GM23338 (cell line): ENCODE measurements around the gene PLOD2. TPM values are rescaled to one million over a fixed set of nuclear protein-coding genes. Genes with fewer than 3 reads are reported as not detected.

Source experiments
- ATAC-seq: fragments of 200-7000 bp; cut with Tn5 transposase; 3 replicates; pipeline ENCODE4 v1.9.1; 2020
- DNase-seq: peaks from one replicate; pipeline ENCODE4 v3.0.0-alpha.2; 2015; ENCODE audit warnings: low spot score
- H2AFZ ChIP-seq: fragments of 200-600 bp; sonication (generic); 2 replicates; pipeline ENCODE4 v1.8.0; 2016; ENCODE audit warnings: antibody characterized with exemption, mild to moderate bottlenecking, moderate library complexity
- H3F3A ChIP-seq: fragments of 200-600 bp; sonication (generic); replicated peaks from 2 replicates; pipeline ENCODE4 v1.8.0; 2017; ENCODE audit warnings: antibody characterized with exemption, mixed run types, low read depth
- H3K27ac ChIP-seq: fragments of 200-600 bp; sonication (generic); 2 replicates; pipeline ENCODE4 v1.6.1; 2016; ENCODE audit warnings: low read depth
- H3K27me3 ChIP-seq: fragments of 200-600 bp; sonication (generic); 2 replicates; pipeline ENCODE4 v1.8.0; 2016; ENCODE audit warnings: mild to moderate bottlenecking, mixed run types, moderate library complexity; ENCODE audit not compliant: insufficient read depth
- H3K36me3 ChIP-seq: fragments of 200-600 bp; sonication (generic); 2 replicates; pipeline ENCODE4 v1.8.0; 2016; ENCODE audit warnings: mild to moderate bottlenecking; ENCODE audit not compliant: insufficient read depth
- H3K4me1 ChIP-seq: fragments of 200-600 bp; sonication (generic); 2 replicates; pipeline ENCODE4 v1.8.0; 2016; ENCODE audit warnings: mild to moderate bottlenecking, moderate library complexity; ENCODE audit not compliant: insufficient read depth
- H3K4me2 ChIP-seq: fragments of 200-600 bp; sonication (generic); 2 replicates; pipeline ENCODE4 v1.7.1; 2017; ENCODE audit warnings: mixed run types
- H3K4me3 ChIP-seq: fragments of 200-600 bp; sonication (generic); 2 replicates; pipeline ENCODE4 v1.6.1; 2016; ENCODE audit warnings: mixed run types
- H3K79me2 ChIP-seq: fragments of 200-600 bp; sonication (generic); replicated peaks from 2 replicates; pipeline ENCODE4 v1.8.0; 2017; ENCODE audit warnings: mild to moderate bottlenecking; ENCODE audit not compliant: insufficient read depth
- H3K9me2 ChIP-seq: fragments of 200-600 bp; sonication (generic); 2 replicates; pipeline ENCODE4 v1.8.0; 2017; ENCODE audit not compliant: insufficient read depth
- H4K20me1 ChIP-seq: fragments of 200-600 bp; sonication (generic); replicated peaks from 2 replicates; pipeline ENCODE4 v1.8.0; 2017; ENCODE audit warnings: mild to moderate bottlenecking; ENCODE audit not compliant: insufficient read depth
- H3K27ac Mint-ChIP-seq: 2 replicates; pipeline ENCODE4 v1.8.0; 2020; ENCODE audit warnings: inconsistent platforms, mild to moderate bottlenecking, moderate library complexity, mixed read lengths
- H3K27me3 Mint-ChIP-seq: 3 replicates; pipeline ENCODE4 v1.8.0; 2022; ENCODE audit warnings: low read depth, mild to moderate bottlenecking, moderate library complexity, mixed read lengths, inconsistent platforms; ENCODE audit not compliant: insufficient read depth, poor library complexity
- H3K36me3 Mint-ChIP-seq: 3 replicates; pipeline ENCODE4 v1.8.0; 2021; ENCODE audit warnings: low read depth, mild to moderate bottlenecking, inconsistent platforms, moderate library complexity, mixed read lengths
- H3K4me1 Mint-ChIP-seq: 3 replicates; pipeline ENCODE4 v1.8.0; 2020; ENCODE audit warnings: mild to moderate bottlenecking, inconsistent platforms, mixed read lengths
- H3K4me3 Mint-ChIP-seq: 3 replicates; pipeline ENCODE4 v1.8.0; 2021; ENCODE audit warnings: moderate library complexity, mild to moderate bottlenecking, inconsistent platforms, mixed read lengths
- H3K9me3 Mint-ChIP-seq: 3 replicates; pipeline ENCODE4 v1.8.0; 2020; ENCODE audit warnings: moderate library complexity, mild to moderate bottlenecking, inconsistent platforms, mixed read lengths
- CREB1 ChIP-seq: fragments of 250-450 bp; sonication (Bioruptor Pico); IDR thresholded peaks from 2 replicates; pipeline ENCODE4 v1.5.0; 2020; ENCODE audit warnings: low read depth, mild to moderate bottlenecking, moderate library complexity
- EZH2 ChIP-seq: fragments of 200-600 bp; sonication (generic); IDR thresholded peaks from one replicate; pipeline ENCODE4 v1.8.0; 2017; ENCODE audit warnings: antibody characterized with exemption, mild to moderate bottlenecking, low read depth; ENCODE audit not compliant: unreplicated experiment
- EZH2phosphoT487 ChIP-seq: fragments of 200-600 bp; sonication (generic); IDR thresholded peaks from one replicate; pipeline ENCODE4 v1.8.1; 2018; ENCODE audit warnings: antibody characterized with exemption; ENCODE audit not compliant: unreplicated experiment
- JUNB ChIP-seq: IDR thresholded peaks from one replicate; pipeline ENCODE4 v1.6.1; 2016; ENCODE audit warnings: antibody characterized with exemption; ENCODE audit not compliant: unreplicated experiment
- NANOG ChIP-seq: IDR thresholded peaks from 2 replicates; pipeline ENCODE4 v1.6.1; 2016; ENCODE audit warnings: antibody characterized with exemption, borderline replicate concordance
- POLR2AphosphoS5 ChIP-seq: IDR thresholded peaks from 2 replicates; pipeline ENCODE4 v1.6.1; 2016; ENCODE audit warnings: antibody characterized with exemption, low read depth
- STAT1 ChIP-seq: IDR thresholded peaks from one replicate; pipeline ENCODE4 v1.6.1; 2016; ENCODE audit warnings: antibody characterized with exemption; ENCODE audit not compliant: unreplicated experiment
- ZNF114 ChIP-seq: fragments of 250-450 bp; sonication (Bioruptor Pico); IDR thresholded peaks from 2 replicates; pipeline ENCODE4 v1.5.0; 2020; ENCODE audit warnings: mild to moderate bottlenecking, moderate library complexity
- ZNF331 ChIP-seq: fragments of 250-450 bp; sonication (Bioruptor Pico); IDR thresholded peaks from 2 replicates; pipeline ENCODE4 v1.5.0; 2020; ENCODE audit warnings: low read depth, mild to moderate bottlenecking, moderate library complexity
- polyA plus RNA-seq: library from polyadenylated mRNA; unstranded; fragments of >200 nt; fragmentation: Nextera tagmentation; extraction: Ambion mirVana; gene quantifications from 2 replicates; pipeline ENCODE4 v1.2.1, GENCODE V29; 2016
- total RNA-seq: library from RNA; depleted of rRNA; stranded (reverse); fragments of >200 nt; shearing (Covaris generic); gene quantifications from 2 replicates; pipeline ENCODE4 v1.2.3, GENCODE V29; 2014
- TF ChIP-seq, protein P1 (sequence below): fragments of 250-450 bp; sonication (Bioruptor Pico); IDR thresholded peaks from 2 replicates; pipeline ENCODE4 v1.5.0; 2020; ENCODE audit warnings: mild to moderate bottlenecking, moderate library complexity
- TF ChIP-seq, protein P2 (sequence below), 2 experiments: fragments of 200-600 bp in 1 of 2; sonication (generic) in 1 of 2; conservative IDR thresholded peaks; 2 replicates each; pipeline versions ENCODE4 v1.5.1 to v1.6.1; 2016 to 2017; ENCODE audit warnings: antibody characterized with exemption in 2 of 2, low read depth in 2 of 2, mild to moderate bottlenecking in 2 of 2, moderate library complexity in 1 of 2
- TF ChIP-seq, protein P3 (sequence below): IDR thresholded peaks from 2 replicates; pipeline ENCODE4 v1.6.1; 2016; ENCODE audit warnings: antibody characterized with exemption
- TF ChIP-seq, protein P4 (sequence below): IDR thresholded peaks from one replicate; pipeline ENCODE4 v1.6.1; 2018; ENCODE audit warnings: antibody characterized with exemption; ENCODE audit not compliant: unreplicated experiment

PLOD2 gene
- total and polyA plus RNA-seq, 2 experiments from 2014 or later: 26.7 to 30.5 TPM

DNA sequence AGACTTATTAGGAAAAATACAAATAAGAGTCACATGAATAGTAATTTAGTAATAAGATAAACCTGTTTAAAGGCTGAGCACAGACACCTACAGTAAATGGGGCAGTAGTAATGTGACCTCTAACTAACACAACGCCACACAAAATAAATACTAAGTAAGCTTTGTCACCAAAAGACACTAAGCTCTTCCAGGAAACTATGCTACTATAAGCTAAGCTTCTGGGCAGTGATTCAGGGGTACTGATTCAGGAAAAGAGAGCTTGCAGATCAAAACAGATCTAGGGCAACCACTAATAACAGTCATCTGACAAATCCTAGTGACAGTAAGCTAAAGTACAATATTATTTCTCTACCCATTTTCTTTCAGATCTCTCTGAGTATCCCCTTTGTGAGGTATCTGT lies 68.8 kb downstream of the PLOD2 start:
- Histone ChIP-seq H3K9me2 (no peaks in the 10 kb centered on the region), H3K27me3 (no peaks in the 10 kb centered on the region), H3K79me2 (no peaks in the 10 kb centered on the region), H3F3A (no peaks in the 10 kb centered on the region), H2AFZ (no peak overlapping the region), H3K4me1 (no peaks in the 10 kb centered on the region), H3K27ac (no peak overlapping the region), H3K36me3 (no peaks in the 10 kb centered on the region), H4K20me1 (no peaks in the 10 kb centered on the region), H3K4me3 (no peak overlapping the region), H3K4me2 (no peak overlapping the region)
- TF ChIP-seq ZNF114 (CRISPR knock-in tag) (no peak), ZNF331 (CRISPR knock-in tag) (no peak), POLR2AphosphoS5 (no peak), NANOG (no peak), CREB1 (no peak), EZH2 (no peak), JUNB (no peak), STAT1 (no peak), EZH2phosphoT487 (no peak)
- TF ChIP-seq, protein P1, sequence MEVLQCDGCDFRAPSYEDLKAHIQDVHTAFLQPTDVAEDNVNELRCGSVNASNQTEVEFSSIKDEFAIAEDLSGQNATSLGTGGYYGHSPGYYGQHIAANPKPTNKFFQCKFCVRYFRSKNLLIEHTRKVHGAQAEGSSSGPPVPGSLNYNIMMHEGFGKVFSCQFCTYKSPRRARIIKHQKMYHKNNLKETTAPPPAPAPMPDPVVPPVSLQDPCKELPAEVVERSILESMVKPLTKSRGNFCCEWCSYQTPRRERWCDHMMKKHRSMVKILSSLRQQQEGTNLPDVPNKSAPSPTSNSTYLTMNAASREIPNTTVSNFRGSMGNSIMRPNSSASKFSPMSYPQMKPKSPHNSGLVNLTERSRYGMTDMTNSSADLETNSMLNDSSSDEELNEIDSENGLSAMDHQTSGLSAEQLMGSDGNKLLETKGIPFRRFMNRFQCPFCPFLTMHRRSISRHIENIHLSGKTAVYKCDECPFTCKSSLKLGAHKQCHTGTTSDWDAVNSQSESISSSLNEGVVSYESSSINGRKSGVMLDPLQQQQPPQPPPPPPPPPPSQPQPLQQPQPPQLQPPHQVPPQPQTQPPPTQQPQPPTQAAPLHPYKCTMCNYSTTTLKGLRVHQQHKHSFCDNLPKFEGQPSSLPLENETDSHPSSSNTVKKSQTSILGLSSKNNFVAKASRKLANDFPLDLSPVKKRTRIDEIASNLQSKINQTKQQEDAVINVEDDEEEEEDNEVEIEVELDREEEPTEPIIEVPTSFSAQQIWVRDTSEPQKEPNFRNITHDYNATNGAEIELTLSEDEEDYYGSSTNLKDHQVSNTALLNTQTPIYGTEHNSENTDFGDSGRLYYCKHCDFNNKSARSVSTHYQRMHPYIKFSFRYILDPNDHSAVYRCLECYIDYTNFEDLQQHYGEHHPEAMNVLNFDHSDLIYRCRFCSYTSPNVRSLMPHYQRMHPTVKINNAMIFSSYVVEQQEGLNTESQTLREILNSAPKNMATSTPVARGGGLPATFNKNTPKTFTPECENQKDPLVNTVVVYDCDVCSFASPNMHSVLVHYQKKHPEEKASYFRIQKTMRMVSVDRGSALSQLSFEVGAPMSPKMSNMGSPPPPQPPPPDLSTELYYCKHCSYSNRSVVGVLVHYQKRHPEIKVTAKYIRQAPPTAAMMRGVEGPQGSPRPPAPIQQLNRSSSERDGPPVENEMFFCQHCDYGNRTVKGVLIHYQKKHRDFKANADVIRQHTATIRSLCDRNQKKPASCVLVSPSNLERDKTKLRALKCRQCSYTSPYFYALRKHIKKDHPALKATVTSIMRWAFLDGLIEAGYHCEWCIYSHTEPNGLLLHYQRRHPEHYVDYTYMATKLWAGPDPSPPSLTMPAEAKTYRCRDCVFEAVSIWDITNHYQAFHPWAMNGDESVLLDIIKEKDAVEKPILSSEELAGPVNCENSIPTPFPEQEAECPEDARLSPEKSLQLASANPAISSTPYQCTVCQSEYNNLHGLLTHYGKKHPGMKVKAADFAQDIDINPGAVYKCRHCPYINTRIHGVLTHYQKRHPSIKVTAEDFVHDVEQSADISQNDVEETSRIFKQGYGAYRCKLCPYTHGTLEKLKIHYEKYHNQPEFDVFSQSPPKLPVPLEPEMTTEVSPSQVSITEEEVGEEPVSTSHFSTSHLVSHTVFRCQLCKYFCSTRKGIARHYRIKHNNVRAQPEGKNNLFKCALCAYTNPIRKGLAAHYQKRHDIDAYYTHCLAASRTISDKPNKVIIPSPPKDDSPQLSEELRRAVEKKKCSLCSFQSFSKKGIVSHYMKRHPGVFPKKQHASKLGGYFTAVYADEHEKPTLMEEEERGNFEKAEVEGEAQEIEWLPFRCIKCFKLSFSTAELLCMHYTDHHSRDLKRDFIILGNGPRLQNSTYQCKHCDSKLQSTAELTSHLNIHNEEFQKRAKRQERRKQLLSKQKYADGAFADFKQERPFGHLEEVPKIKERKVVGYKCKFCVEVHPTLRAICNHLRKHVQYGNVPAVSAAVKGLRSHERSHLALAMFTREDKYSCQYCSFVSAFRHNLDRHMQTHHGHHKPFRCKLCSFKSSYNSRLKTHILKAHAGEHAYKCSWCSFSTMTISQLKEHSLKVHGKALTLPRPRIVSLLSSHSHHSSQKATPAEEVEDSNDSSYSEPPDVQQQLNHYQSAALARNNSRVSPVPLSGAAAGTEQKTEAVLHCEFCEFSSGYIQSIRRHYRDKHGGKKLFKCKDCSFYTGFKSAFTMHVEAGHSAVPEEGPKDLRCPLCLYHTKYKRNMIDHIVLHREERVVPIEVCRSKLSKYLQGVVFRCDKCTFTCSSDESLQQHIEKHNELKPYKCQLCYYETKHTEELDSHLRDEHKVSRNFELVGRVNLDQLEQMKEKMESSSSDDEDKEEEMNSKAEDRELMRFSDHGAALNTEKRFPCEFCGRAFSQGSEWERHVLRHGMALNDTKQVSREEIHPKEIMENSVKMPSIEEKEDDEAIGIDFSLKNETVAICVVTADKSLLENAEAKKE (CRISPR knock-in tag): no peak
- TF ChIP-seq, protein P2, sequence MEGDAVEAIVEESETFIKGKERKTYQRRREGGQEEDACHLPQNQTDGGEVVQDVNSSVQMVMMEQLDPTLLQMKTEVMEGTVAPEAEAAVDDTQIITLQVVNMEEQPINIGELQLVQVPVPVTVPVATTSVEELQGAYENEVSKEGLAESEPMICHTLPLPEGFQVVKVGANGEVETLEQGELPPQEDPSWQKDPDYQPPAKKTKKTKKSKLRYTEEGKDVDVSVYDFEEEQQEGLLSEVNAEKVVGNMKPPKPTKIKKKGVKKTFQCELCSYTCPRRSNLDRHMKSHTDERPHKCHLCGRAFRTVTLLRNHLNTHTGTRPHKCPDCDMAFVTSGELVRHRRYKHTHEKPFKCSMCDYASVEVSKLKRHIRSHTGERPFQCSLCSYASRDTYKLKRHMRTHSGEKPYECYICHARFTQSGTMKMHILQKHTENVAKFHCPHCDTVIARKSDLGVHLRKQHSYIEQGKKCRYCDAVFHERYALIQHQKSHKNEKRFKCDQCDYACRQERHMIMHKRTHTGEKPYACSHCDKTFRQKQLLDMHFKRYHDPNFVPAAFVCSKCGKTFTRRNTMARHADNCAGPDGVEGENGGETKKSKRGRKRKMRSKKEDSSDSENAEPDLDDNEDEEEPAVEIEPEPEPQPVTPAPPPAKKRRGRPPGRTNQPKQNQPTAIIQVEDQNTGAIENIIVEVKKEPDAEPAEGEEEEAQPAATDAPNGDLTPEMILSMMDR (conservative IDR thresholded peaks at IDR 0.05; ENCODE audit: low read depth in 2 of 2): no peak
- TF ChIP-seq, protein P3, sequence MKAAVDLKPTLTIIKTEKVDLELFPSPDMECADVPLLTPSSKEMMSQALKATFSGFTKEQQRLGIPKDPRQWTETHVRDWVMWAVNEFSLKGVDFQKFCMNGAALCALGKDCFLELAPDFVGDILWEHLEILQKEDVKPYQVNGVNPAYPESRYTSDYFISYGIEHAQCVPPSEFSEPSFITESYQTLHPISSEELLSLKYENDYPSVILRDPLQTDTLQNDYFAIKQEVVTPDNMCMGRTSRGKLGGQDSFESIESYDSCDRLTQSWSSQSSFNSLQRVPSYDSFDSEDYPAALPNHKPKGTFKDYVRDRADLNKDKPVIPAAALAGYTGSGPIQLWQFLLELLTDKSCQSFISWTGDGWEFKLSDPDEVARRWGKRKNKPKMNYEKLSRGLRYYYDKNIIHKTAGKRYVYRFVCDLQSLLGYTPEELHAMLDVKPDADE: no peak
- TF ChIP-seq, protein P4, sequence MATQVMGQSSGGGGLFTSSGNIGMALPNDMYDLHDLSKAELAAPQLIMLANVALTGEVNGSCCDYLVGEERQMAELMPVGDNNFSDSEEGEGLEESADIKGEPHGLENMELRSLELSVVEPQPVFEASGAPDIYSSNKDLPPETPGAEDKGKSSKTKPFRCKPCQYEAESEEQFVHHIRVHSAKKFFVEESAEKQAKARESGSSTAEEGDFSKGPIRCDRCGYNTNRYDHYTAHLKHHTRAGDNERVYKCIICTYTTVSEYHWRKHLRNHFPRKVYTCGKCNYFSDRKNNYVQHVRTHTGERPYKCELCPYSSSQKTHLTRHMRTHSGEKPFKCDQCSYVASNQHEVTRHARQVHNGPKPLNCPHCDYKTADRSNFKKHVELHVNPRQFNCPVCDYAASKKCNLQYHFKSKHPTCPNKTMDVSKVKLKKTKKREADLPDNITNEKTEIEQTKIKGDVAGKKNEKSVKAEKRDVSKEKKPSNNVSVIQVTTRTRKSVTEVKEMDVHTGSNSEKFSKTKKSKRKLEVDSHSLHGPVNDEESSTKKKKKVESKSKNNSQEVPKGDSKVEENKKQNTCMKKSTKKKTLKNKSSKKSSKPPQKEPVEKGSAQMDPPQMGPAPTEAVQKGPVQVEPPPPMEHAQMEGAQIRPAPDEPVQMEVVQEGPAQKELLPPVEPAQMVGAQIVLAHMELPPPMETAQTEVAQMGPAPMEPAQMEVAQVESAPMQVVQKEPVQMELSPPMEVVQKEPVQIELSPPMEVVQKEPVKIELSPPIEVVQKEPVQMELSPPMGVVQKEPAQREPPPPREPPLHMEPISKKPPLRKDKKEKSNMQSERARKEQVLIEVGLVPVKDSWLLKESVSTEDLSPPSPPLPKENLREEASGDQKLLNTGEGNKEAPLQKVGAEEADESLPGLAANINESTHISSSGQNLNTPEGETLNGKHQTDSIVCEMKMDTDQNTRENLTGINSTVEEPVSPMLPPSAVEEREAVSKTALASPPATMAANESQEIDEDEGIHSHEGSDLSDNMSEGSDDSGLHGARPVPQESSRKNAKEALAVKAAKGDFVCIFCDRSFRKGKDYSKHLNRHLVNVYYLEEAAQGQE: no peak
- Mint-ChIP-seq H3K27me3 (peaks cover 3% of the 10 kb centered on the region), H3K9me3 (peaks cover 3% of the 10 kb centered on the region; the same call in 1 of the 3 replicates), H3K36me3 (0 out of 3 replicates have a peak, but pooled peaks cover 5% of the 10 kb centered on the region), H3K4me1 (no peaks in the 10 kb centered on the region), H3K4me3 (no peak overlapping the region), H3K27ac (no peak overlapping the region; the same call in 1 of the 2 replicates)
- DNase-seq (no peak), ATAC-seq (no peak)
